Measurements from ENCODE around the gene CUL1.

DNA sequence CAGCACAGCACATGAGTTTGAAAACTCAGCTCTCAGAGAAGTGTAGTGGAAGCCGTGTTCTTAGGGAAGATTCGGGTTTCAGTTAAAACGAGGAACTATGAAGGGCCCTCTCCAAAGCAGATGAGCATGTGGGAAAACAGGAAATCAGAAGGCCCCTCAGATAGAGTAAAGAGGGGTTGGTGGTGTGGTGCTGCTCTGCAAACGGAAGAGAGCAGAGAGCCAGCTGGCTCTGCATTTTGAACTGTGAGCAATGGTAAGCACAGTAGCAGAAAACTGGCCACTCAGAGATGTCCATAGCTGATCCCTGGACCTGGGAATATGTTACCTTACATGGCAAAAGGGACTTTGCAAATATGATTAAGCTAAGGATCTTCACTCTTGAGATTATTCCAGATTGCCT is 27.9 kb upstream of the CUL1 start:
- no peak for TF ChIP-seq CTCF (conservative IDR thresholded peaks at IDR 0.05)
- no peak for TF ChIP-seq ZFX (IDR thresholded peaks at IDR 0.05)
